ENCODE results near the gene BCAP29. TPM values are rescaled to one million over a fixed set of nuclear protein-coding genes. Genes with fewer than 3 reads are reported as not detected.
A peak's percentile ranks its signal among the peaks of the same experiment; 100 is the strongest.

The BCAP29 gene
- total RNA-seq, 1 experiment from 2014 or later, result 27.0 TPM

DNA sequence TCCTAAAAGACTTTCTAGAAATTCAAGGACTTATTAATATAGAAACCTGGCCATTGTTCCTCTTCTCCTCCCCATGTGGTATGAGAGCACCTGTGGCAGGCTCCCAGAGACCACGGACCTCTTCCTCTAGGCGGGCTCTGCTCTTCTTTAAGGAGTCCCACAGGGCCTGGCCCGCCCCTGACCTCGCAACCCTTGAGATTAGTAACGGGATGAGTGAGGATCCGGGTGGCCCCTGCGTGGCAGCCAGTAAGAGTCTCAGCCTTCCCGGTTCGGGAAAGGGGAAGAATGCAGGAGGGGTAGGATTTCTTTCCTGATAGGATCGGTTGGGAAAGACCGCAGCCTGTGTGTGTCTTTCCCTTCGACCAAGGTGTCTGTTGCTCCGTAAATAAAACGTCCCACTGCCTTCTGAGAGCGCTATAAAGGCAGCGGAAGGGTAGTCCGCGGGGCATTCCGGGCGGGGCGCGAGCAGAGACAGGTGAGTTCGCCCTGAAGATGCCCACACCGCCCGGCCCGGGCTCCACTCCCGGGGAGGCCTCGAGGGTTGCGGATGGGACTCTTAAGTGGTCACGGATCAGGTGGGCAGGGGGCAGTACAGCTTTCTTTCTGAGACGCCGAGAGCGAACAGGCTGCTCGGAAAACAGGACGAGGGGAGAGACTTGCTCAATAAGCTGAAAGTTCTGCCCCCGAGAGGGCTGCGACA, 80.5 kb downstream of the BCAP29 start, which contains the start of gene SLC26A4:
Gene SLC26A4 (plus strand): TSS at position 448 of the 700 bp plus-strand sequence. CDS start 814 bp downstream, outside the sequence.
- no peak for DNase-seq (ENCODE audit: low spot score)
- in situ Hi-C loops (cut with HindIII; ENCODE audit: low sequenced_read_pairs), result no loop called here

DNA sequence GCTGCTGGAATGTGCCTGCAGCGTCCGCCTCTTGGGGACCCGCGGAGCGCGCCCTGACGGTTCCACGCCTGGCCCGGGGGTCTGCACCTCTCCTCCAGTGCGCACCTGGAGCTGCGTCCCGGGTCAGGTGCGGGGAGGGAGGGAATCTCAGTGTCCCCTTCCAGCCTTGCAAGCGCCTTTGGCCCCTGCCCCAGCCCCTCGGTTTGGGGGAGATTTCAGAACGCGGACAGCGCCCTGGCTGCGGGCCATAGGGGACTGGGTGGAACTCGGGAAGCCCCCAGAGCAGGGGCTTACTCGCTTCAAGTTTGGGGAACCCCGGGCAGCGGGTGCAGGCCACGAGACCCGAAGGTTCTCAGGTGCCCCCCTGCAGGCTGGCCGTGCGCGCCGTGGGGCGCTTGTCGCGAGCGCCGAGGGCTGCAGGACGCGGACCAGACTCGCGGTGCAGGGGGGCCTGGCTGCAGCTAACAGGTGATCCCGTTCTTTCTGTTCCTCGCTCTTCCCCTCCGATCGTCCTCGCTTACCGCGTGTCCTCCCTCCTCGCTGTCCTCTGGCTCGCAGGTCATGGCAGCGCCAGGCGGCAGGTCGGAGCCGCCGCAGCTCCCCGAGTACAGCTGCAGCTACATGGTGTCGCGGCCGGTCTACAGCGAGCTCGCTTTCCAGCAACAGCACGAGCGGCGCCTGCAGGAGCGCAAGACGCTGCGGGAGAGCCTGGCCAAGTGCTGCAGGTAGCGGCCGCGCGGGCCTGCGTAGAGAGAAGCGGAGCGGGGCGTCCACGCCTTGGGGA, 81.2 kb downstream of the BCAP29 start:
- peak; percentile 51 for DNase-seq (ENCODE audit: low spot score)
- in situ Hi-C loops (cut with HindIII; ENCODE audit: low sequenced_read_pairs), result no loop called here

DNA sequence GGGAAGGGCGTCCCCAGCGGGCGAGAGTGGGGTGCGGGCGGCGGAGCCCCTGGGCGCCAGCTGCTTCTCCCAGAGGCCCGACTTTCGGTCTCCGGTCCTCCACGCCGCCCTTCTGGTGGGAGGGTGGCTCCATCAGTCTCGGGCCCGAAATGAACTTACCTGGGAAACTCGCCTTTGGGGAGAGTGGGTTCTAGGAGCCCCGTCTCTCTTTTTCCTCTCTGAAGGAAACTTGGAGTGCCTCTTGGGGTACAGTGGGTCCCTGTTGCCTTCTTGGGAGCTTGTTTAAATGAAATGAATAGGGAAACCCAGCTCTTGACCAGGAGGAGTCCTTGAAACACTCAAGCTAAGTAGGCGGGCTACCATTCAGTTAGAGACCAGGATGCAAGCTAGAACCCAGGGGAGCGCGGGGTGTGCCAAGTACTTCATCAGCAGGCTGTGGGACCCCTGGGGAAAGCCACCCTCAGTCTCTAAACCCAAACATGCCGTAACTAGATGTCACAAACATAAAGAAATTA, 81.9 kb downstream of the BCAP29 start:
- peak; percentile 17 for DNase-seq (ENCODE audit: low spot score)
- in situ Hi-C loops (cut with HindIII; ENCODE audit: low sequenced_read_pairs), result no loop called here

DNA sequence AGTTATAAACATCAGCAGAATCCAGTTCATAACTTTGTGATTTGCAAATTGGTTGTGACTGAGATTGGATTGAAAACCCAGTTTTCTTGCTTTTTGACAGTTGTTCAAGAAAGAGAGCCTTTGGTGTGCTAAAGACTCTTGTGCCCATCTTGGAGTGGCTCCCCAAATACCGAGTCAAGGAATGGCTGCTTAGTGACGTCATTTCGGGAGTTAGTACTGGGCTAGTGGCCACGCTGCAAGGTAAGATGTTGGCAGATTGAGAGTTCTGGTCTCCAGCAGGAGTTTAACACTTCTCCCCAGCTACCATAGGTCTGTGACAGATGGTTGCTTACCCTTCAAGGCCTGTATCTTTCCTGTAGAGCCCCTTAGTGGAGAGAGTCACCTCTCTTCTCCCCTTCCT, 83.2 kb downstream of the BCAP29 start:
- no peak for DNase-seq (ENCODE audit: low spot score)
- in situ Hi-C loops (cut with HindIII; ENCODE audit: low sequenced_read_pairs), result no loop called here

DNA sequence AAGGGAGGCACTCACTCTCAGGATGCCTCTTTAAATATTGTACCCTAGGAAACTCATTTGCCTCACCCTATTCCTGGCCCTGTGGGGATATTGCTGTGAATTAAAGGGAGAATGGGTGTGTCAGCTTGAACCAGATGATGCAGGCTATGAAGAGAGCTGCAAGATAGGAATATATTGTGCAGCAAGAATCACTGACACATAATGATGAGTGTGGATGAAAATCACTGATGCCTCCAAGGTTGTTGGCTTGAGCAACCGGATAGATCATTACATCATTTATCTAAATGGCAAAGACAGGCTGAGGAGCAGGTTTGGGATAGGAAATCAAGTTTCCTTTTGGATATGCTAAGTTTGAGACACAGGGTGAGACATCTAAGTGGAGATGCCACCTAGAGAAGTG, 86.7 kb downstream of the BCAP29 start:
- no peak for DNase-seq (ENCODE audit: low spot score)
- in situ Hi-C loops (cut with HindIII; ENCODE audit: low sequenced_read_pairs), result no loop called here

DNA sequence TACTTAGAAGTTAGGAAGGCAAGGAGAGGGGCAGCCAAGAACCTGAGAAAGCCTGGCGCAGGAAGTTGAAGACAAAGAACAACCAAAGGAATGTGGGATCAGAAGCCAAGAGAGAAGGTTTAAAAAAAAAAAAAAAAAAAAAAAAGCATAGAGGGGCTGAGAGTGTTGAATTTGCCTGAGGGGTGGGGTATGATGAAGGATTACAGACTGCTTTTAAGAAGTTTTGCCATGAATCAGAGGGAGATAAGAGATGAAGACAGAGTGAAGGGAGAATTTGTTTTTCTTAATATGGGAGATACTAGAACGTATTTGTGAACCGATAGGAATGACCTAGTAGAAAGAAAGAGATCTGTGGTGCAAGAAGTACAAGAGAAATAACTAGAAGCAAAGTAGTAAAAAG, 87.3 kb downstream of the BCAP29 start:
- DNase-seq (ENCODE audit: low spot score), result no peak
- in situ Hi-C loops (cut with HindIII; ENCODE audit: low sequenced_read_pairs), result no loop called here

DNA sequence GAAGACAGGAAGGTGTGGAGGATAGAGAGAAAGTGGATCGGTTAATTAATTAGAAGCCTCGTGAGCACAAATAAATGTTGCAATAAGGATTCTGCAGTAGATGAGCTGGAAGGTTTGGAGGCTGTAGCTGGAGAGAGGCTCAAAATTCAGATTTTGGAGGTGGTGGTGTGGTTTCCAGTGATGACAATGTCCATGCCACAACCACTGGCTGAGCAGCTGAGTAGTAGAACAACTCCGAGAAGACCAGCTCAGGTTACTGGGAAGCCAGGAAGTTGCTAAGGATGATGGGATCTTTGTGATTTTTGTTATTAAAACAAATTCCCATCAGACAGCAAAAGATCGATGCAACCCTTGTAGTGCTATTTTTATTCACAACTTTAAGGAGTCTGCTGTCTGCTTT, 88.2 kb downstream of the BCAP29 start:
- in situ Hi-C loops (cut with HindIII; ENCODE audit: low sequenced_read_pairs), result no loop called here
- no peak for DNase-seq (ENCODE audit: low spot score)

Other genes starting within 250 kb of the BCAP29 start
- gene GPR22, start 110.2 kb upstream of the BCAP29 start, total RNA-seq (2014; rRNA removed; shearing (Covaris generic)), result not detected in 2 replicates
- gene COG5, start 16.3 kb upstream of the BCAP29 start, total RNA-seq (2014; rRNA removed; shearing (Covaris generic)), result 25.4 and 65.3 TPM in 2 replicates
- 10.7 and 11.4 TPM in 2 replicates for gene DUS4L, start 16.3 kb upstream of the BCAP29 start, total RNA-seq (2014; rRNA removed; shearing (Covaris generic))
- gene SLC26A4, start 80.6 kb downstream of the BCAP29 start, total RNA-seq (2014; rRNA removed; shearing (Covaris generic)), result 0.03 TPM in 1 of 2 replicates, not detected in the other
- gene CBLL1, start 163.9 kb downstream of the BCAP29 start, total RNA-seq (2014; rRNA removed; shearing (Covaris generic)), result 19.5 and 41.0 TPM in 2 replicates
- not detected in 2 replicates for gene SLC26A3, start 223.0 kb downstream of the BCAP29 start, total RNA-seq (2014; rRNA removed; shearing (Covaris generic))